Activated gamma-delta T cell treated with Interleukin-2 at 50 U/mL for 16 hours (primary cell): ENCODE measurements around the gene PNMA3.
"Not testable (repeated sequence)": the region's sequence is repeated elsewhere in the genome, so short reads cannot be mapped to it uniquely, and the experiment has no call there.

ENCODE experiments used
- DNase-seq: peaks from one replicate; pipeline ENCODE4 v3.0.0-alpha.2; 2020

PNMA3 gene

DNA sequence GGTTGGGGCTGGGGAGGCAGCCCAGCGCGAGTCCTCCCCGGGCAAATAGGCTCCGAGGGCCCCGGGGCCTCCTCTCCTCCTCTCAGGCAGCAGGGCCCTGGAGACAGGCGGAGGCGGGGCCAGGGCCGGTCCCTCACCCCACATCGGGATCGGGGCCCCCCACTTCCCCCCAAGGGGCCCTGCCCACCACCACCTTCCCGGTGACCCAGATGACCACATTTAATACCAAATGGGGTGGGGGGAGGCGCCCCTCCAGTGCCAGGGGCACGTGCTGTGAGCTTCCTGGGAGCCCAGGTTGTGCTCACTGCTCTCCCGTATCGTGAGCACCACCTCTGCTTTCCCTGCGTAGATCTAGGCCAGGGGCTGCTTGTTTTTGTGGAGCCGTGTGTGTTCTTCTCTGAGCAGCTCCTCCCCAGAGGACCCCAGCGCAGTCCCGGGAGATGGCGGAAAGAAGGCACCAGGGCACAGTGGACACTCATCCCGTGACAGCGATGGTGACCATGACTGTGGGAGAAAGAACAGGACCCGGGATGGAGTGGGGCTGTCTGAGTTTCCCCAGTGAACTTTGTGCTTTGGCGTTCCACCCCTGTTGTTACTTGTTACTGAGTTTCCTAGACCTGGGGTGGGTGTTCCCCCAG lies 18.1 kb downstream of the PNMA3 start:
- no peak for DNase-seq

DNA sequence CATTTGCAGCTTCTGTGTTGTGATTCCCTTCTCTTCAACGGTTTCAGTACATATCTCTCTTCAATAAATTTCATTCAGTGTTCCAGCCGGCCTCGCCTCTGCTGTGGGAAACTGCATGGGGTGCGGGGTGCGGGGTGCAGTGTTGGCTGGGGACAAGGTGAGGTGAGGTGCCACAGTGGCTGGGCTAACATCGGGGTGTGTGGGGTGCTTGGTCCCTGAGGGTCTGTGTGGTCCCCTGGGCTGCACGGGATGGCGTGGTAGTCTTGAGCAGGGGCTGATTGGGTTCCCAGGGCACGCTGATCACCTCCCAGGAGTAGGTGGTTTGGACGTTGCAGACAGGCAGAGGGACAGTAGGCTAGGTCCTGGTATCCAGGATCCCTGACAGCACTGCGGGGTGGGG lies 18.7 kb downstream of the PNMA3 start:
- DNase-seq, result no peak

DNA sequence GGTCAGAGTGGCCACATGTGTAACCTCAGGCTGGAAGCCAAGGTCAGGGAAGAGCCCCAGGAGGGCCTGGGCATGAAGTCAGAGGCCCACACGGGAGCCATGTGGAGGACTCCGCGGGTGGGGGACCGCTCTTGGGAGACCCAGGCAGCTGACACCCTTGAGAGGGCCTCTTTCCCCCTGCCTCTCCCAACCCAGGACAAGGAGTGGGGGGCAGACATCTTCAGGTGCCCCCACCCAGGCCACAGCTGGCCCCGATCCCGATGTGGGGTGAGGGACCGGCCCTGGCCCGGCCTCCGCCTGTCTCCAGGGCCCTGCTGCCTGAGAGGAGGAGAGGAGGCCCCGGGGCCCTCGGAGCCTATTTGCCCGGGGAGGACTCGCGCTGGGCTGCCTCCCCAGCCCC lies 19.1 kb downstream of the PNMA3 start:
- no peak for DNase-seq

DNA sequence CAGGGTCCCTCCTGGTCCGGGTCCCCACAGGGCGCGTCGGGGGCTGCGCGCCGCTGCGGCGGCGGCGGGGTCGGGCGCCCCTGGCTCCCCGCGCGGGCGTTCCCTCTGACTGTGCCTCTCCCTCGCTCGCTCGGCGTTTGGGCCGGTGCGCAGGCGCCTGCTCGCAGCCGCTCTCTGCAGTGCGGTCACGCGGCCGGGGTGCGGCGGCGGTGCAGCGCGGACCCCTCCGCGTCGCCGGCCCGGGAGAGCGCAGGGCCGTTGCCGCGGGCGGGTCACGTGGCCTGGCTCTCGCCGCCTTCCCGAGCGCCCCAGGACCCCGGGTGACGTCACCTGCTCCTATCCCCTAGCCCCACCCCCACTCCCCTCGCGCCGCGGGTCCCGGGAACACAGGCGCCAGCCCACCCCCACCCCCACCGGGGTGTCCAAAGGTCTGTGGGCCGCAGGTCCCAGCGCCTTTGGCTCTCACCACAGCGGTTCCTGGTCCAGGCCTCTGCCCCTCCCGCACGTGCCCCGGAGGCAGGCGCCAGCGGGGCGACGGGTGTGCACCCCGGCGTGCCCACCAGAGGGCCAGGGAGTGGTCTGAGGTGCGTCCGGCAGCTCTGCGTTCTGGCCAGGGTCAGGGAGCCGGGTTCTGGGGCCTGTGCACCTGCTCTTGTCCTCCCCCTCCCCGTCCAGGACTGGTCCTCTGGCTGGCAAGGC lies 21.3 kb downstream of the PNMA3 start:
- DNase-seq, result not testable (repeated sequence)

DNA sequence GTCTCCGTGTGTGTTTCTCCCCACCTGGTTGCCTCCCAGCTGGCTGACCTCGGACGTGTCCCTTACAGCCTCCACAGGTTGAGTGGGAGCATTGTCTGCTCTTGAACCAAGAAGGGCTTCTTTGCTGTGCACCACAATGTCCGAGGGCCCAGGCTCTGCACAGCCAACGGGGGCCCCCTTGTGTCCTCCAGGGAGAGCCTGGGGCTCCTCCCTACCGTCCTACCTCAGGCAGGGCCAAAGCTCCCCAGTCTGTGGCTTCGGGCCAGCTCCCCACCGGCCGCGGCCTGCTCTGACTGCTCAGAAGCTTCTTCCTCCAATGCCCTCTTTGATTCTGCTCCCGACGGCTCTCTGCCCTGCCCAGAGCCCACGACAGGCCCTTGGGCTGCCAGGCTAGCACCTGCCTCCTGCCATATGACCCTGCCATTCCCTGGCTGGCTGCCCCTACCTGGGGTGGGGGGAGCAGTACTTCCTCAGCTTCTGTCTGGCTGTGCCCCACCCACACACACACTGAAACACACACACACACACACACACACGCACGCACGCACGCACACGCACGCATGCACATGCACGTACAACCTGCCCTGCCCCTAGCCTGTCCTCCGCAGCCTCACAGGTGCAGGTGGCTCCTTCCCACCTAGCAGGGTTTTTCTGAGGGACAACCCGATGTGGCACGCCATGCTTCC lies 27.1 kb downstream of the PNMA3 start:
- not testable (repeated sequence) for DNase-seq

DNA sequence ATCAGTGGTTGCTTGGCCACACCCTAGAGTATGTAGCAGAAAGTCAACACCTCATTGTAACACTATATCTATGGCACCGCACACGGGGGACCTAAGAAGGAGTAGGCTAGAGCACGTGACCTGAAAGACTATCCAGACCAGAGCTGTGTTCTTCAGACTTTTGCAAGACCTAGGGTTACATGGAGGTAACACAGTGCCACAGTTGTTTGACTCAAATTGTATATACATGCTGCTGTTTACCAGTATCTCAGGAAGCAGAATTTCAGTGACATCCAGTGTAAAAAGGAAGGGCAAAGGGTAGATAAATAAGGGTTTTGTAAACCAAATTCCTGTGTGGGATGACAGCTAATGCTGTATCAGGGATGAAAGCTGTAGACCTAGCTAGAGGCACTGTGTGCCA lies 46.1 kb downstream of the PNMA3 start:
- no peak for DNase-seq

DNA sequence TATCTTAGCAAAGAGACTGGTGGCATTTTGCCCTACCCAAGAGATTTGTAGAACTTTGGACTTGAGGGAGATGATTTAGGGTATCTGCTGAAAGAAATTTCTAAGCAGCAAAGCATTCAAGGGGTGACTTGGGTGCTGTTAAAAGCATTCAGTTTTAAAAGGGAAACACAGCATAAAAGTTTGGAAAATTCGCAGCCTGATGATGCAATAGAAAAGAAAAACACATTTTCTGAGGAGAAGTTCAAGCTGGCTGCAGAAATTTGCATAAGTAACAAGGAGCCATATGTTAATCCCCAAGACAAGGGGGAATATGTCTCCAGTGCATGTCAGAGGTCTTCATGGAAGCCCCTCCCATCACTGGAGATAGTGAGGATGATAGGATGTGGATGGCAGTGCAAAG lies 48.7 kb downstream of the PNMA3 start:
- not testable (repeated sequence) for DNase-seq

DNA sequence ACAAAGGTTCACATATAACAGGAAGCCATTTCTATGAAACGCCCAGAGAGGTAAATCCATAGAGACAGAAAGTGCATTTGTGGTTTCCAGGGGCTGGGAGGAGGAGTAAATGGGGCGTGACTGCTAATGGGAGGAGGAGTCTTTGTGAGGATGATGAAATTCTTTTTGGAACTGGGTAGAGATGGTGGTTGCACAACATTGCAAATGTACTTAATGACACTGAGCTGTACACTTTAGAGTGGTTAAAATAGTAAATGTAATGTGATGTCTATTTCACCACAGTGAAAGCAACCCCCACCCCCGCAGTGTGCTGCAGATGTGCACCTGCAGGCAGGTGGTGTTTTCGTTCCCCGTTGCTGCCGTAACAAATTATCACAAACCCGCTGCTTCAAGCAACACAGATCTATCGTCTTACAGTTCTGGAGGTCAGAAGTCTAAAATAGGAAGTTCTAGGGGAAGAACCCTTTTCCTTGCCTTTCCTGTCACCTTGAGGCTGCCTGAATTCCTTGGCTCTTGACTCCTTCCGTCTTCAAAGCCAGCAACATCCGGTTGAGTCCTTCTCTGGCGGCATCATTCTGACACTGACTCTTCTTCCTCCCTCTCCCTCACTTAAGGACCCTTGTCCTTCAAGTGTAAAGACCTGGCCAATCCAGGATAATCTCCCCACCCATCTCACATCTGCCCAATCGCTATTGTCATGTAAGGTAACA lies 50.0 kb downstream of the PNMA3 start:
- DNase-seq, result not testable (repeated sequence)
